Fibroblast of lung (primary cell): ENCODE measurements around the gene RTBDN. TPM values are rescaled to one million over a fixed set of nuclear protein-coding genes. Genes with fewer than 3 reads are reported as not detected.

Experiments used
- DNase-seq, 2 donors: peaks; one replicate each; pipeline versions ENCODE4 v3.0.0 to v3.0.0-alpha.2; 2010; ENCODE audit warnings: low read depth in 2 of 2
- H2AFZ ChIP-seq: 2 replicates; pipeline ENCODE4 v1.5.1; 2012; ENCODE audit warnings: low read length, control low read depth, inconsistent platforms
- H3K27ac ChIP-seq: 2 replicates; pipeline ENCODE4 v1.5.1; 2011; ENCODE audit warnings: low read length, control low read depth; ENCODE audit not compliant: insufficient read depth
- H3K27me3 ChIP-seq: 2 replicates; pipeline ENCODE4 v1.5.1; 2011; ENCODE audit warnings: mild to moderate bottlenecking, low read length; ENCODE audit not compliant: control insufficient read depth, insufficient read depth
- H3K36me3 ChIP-seq: 2 replicates; pipeline ENCODE4 v1.5.1; 2011; ENCODE audit warnings: low read length; ENCODE audit not compliant: control insufficient read depth, insufficient read depth
- H3K4me1 ChIP-seq: 2 replicates; pipeline ENCODE4 v1.5.1; 2011; ENCODE audit warnings: low read length; ENCODE audit not compliant: control insufficient read depth, insufficient read depth; ENCODE audit errors: extremely low read depth
- H3K4me2 ChIP-seq: 2 replicates; pipeline ENCODE4 v1.5.1; 2011; ENCODE audit warnings: low read length, control low read depth; ENCODE audit not compliant: insufficient read depth; ENCODE audit errors: extremely low read depth
- H3K4me3 ChIP-seq, 4 experiments: fragments of 200-600 bp in 1 of 4; sonication (generic) in 1 of 4; replicated peaks in 1 of 4; 2 replicates each; pipeline ENCODE4 v1.5.1; 2011 to 2016; ENCODE audit warnings: low read length in 4 of 4, low read depth in 3 of 4, mild to moderate bottlenecking in 3 of 4, control low read depth in 2 of 4, inconsistent platforms in 1 of 4, mixed read lengths in 1 of 4; ENCODE audit not compliant: insufficient read depth in 1 of 4; ENCODE audit errors: control extremely low read depth in 1 of 4
- H3K79me2 ChIP-seq: 2 replicates; pipeline ENCODE4 v1.5.1; 2012; ENCODE audit warnings: mild to moderate bottlenecking, low read length, inconsistent platforms; ENCODE audit not compliant: control insufficient read depth, insufficient read depth
- H3K9ac ChIP-seq: 2 replicates; pipeline ENCODE4 v1.5.1; 2011; ENCODE audit warnings: mild to moderate bottlenecking, low read length, control low read depth; ENCODE audit not compliant: insufficient read depth
- H3K9me3 ChIP-seq: 2 replicates; pipeline ENCODE4 v1.5.1; 2012; ENCODE audit warnings: low read depth, low read length; ENCODE audit not compliant: control insufficient read depth, insufficient read depth
- H4K20me1 ChIP-seq: 2 replicates; pipeline ENCODE4 v1.5.1; 2011; ENCODE audit warnings: low read length; ENCODE audit not compliant: control insufficient read depth, insufficient read depth; ENCODE audit errors: extremely low read depth
- EZH2 ChIP-seq: IDR thresholded peaks from 2 replicates; pipeline ENCODE4 v1.5.1; 2012; ENCODE audit warnings: low read length, control low read depth, mild to moderate bottlenecking; ENCODE audit errors: missing control alignments
- polyA plus RNA-seq, 2 donors: library from polyadenylated mRNA; depleted of rRNA in 1 of 2; stranded (reverse) in 1 of 2; unstranded in 1 of 2; fragments of >200 nt; gene quantifications; 2 replicates each; pipeline ENCODE4 v1.2.1, GENCODE V29; 2011 to 2012; ENCODE audit warnings: missing spikeins in 1 of 2
- total RNA-seq: library from RNA; depleted of rRNA; stranded (reverse); fragments of >200 nt; gene quantifications from 2 replicates; pipeline ENCODE4 v1.2.1, GENCODE V29; 2014
- TF ChIP-seq, protein P1 (sequence below), 2 donors: IDR thresholded peaks in 1 of 2; conservative IDR thresholded peaks in 1 of 2; 1 replicate in 1 of 2; 2 replicates in 1 of 2; pipeline ENCODE4 v1.5.1; 2011 to 2012; ENCODE audit warnings: low read length in 2 of 2, control low read depth in 1 of 2, inconsistent platforms in 1 of 2, low read depth in 1 of 2, mild to moderate bottlenecking in 1 of 2

The RTBDN gene
- total and polyA plus RNA-seq, 2 donors (not counting 1 experiment from before 2014, with no cell fraction given), result not detected

DNA sequence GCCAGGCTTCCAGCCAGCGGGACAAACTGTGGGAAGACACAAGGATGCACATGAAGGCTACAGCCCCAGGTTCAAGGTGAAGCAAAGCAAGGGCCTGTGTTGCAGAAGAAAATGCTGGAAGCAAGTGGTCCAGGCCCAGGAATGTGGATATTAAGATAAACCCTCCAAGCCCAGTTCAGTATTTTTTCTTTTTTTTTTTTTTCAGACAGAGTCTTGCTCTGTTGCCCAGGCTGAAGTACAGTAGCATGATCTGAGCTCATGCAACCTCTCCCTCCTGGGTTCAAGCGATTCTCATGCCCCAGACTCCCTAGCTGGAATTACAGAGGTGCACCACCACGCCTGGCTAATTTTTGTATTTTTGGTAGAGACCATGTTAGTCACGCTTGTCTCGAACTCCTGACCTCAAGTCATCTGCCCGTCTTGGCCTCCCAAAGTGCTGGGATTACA, 37.2 kb downstream of the RTBDN start:
- Histone ChIP-seq H3K4me1 (peaks cover 13% of the 10 kb centered on the region), H3K27me3 (no peaks in the 10 kb centered on the region), H3K79me2 (peaks cover 14% of the 10 kb centered on the region), H3K36me3 (peaks cover 2% of the 10 kb centered on the region), H3K4me2 (no peak overlapping the region), H3K9ac (no peak overlapping the region), H3K27ac (no peak overlapping the region), H3K4me3 (no peak overlapping the region), H2AFZ (no peak overlapping the region), H3K9me3 (no peaks in the 10 kb centered on the region), H4K20me1 (no peaks in the 10 kb centered on the region)
- DNase-seq, result no peak
- TF ChIP-seq EZH2, result no peak
- TF ChIP-seq, protein P1, sequence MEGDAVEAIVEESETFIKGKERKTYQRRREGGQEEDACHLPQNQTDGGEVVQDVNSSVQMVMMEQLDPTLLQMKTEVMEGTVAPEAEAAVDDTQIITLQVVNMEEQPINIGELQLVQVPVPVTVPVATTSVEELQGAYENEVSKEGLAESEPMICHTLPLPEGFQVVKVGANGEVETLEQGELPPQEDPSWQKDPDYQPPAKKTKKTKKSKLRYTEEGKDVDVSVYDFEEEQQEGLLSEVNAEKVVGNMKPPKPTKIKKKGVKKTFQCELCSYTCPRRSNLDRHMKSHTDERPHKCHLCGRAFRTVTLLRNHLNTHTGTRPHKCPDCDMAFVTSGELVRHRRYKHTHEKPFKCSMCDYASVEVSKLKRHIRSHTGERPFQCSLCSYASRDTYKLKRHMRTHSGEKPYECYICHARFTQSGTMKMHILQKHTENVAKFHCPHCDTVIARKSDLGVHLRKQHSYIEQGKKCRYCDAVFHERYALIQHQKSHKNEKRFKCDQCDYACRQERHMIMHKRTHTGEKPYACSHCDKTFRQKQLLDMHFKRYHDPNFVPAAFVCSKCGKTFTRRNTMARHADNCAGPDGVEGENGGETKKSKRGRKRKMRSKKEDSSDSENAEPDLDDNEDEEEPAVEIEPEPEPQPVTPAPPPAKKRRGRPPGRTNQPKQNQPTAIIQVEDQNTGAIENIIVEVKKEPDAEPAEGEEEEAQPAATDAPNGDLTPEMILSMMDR (conservative IDR thresholded peaks at IDR 0.05 in 1 of 2, IDR thresholded peaks at IDR 0.05 in 1 of 2; ENCODE audit: low read depth in 1 of 2, low read length in 2 of 2), result no peak

DNA sequence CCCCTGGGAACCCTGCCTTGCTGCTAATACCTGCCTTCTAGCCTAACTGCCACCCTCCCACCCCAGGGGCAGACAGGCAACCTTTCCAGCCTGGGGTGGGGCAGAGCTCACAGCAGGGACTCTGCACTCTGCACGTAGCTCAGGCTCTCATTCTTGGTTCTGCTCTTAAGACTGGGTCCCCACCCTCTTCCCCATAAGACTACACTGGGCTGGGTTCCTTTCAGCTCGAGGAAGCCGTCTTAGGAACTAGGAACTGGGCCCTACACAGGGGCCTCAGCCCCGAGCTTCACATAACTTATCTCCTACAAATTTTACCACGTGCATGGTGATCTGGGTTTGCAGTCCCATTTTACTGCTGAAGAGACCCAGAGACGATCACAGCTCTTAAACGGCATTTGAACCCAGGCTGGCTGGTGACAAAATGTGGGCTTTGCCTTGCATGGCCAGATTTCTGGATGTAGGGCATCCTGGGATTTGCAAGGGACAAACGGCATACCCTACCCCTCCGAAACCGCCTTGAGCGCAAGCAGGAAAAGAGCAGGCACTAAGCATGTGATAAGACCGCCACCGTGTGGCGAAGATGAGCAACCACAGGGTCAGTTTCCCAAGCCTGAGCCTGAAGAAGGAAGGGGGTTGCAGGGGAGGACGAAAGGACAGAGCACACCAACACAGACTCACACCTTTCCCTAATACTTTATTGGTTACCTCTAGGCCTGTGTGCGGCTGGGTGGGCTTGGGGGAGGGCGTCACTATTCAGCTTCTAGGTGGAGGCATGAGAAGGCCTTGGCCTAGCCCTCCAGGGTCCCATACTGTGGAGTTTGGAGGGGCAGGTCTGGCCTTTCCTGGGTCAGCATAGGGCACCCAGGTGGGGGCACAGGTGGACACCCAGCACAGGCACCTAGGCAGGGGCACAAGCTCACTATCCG, 38.0 kb downstream of the RTBDN start:
- peak overlapping the region; percentile 38 for H3K27ac ChIP-seq
- H2AFZ ChIP-seq, result no peak overlapping the region
- no peak overlapping the region for H3K4me3 ChIP-seq
- H3K4me1 ChIP-seq, result peaks cover 11% of the 10 kb centered on the region
- TF ChIP-seq, protein P1 (conservative IDR thresholded peaks at IDR 0.05 in 1 of 2, IDR thresholded peaks at IDR 0.05 in 1 of 2; ENCODE audit: low read depth in 1 of 2, low read length in 2 of 2), result peak; percentile 96 to 98
- no peak for TF ChIP-seq EZH2
- H3K79me2 ChIP-seq, result peaks cover 20% of the 10 kb centered on the region
- H3K4me2 ChIP-seq, result peak overlapping the region; percentile 51
- peaks cover 2% of the 10 kb centered on the region for H3K36me3 ChIP-seq
- peak; percentile 73 to 82 for DNase-seq
- no peaks in the 10 kb centered on the region for H3K9me3 ChIP-seq
- H3K9ac ChIP-seq, result no peak overlapping the region
- H3K27me3 ChIP-seq, result no peaks in the 10 kb centered on the region
- no peaks in the 10 kb centered on the region for H4K20me1 ChIP-seq

DNA sequence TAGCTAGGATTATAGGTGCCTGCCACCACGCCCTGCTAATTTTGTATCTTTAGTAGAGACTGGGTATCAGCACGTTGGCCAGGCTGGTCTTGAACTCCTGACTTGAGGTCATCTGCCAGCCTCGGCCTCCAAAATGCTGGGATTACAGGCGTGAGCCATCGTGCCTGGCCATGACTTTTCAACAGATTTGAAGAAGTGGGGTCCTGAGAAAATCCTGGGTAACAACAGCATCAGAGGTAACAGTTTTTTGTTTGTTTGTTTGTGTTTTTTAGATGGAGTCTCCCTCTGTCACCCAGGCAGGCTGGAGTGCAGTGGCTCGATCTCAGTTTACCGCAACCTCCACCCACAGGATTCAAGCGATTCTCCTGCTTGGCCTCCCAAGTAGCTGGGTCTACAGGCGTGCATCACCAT, 39.4 kb downstream of the RTBDN start:
- Histone ChIP-seq H3K27ac (no peak overlapping the region), H3K79me2 (peaks cover 20% of the 10 kb centered on the region), H2AFZ (no peak overlapping the region), H3K9me3 (no peaks in the 10 kb centered on the region), H3K4me2 (no peak overlapping the region), H3K36me3 (peaks cover 2% of the 10 kb centered on the region), H3K4me3 (peak overlapping the region in 1 of 4 experiments; percentile 96), H3K9ac (no peak overlapping the region), H4K20me1 (no peaks in the 10 kb centered on the region), H3K27me3 (no peaks in the 10 kb centered on the region), H3K4me1 (peaks cover 15% of the 10 kb centered on the region)
- TF ChIP-seq, protein P1 (conservative IDR thresholded peaks at IDR 0.05 in 1 of 2, IDR thresholded peaks at IDR 0.05 in 1 of 2; ENCODE audit: low read depth in 1 of 2, low read length in 2 of 2), result no peak
- no peak for TF ChIP-seq EZH2
- DNase-seq, result no peak
